Tibial nerve (tissue), 4 donors: ENCODE data around the gene RNU6-8. TPM values are rescaled to one million over a fixed set of nuclear protein-coding genes. Genes with fewer than 3 reads are reported as not detected.

ENCODE experiments used
- DNase-seq, 2 donors: peaks; one replicate each; pipeline ENCODE4 v3.0.0-alpha.2; 2019; ENCODE audit warnings: low spot score in 2 of 2
- H3K27ac ChIP-seq, 4 donors: fragments of 200-600 bp; sonication (generic) in 3 of 4; one replicate each; pipeline ENCODE4 v1.5.1; 2017 to 2019; ENCODE audit warnings: mild to moderate bottlenecking in 1 of 4
- H3K27me3 ChIP-seq, 2 donors: fragments of 200-600 bp; sonication (generic) in 1 of 2; one replicate each; pipeline versions ENCODE4 v1.5.1 to v1.6.0; 2017 to 2019
- H3K36me3 ChIP-seq, 3 donors: fragments of 200-600 bp; sonication (generic); one replicate each; pipeline ENCODE4 v1.5.1; 2018 to 2019
- H3K4me1 ChIP-seq, 4 donors: fragments of 200-600 bp; sonication (generic) in 3 of 4; one replicate each; pipeline ENCODE4 v1.5.1; 2017 to 2019
- H3K4me3 ChIP-seq, 4 donors: fragments of 200-600 bp; sonication (generic) in 3 of 4; one replicate each; pipeline ENCODE4 v1.5.1; 2017 to 2019; ENCODE audit warnings: mild to moderate bottlenecking in 1 of 4, moderate library complexity in 1 of 4
- H3K9me3 ChIP-seq, 4 donors: fragments of 200-600 bp; sonication (generic) in 3 of 4; one replicate each; pipeline ENCODE4 v1.5.1; 2017 to 2019
- CTCF ChIP-seq, 5 experiments: fragments of 200-600 bp in 3 of 5; fragments of 450-650 bp in 2 of 5; sonication (generic) in 3 of 5; IDR thresholded peaks; one replicate each; pipeline ENCODE4 v1.5.1; 2016 to 2019; ENCODE audit warnings: antibody characterized with exemption in 5 of 5, mild to moderate bottlenecking in 3 of 5, moderate library complexity in 2 of 5
- EP300 ChIP-seq, 2 donors: sonication (generic); formaldehyde crosslinking; IDR thresholded peaks; one replicate each; pipeline ENCODE4 v1.6.1; 2017; ENCODE audit warnings: antibody characterized with exemption in 2 of 2, mild to moderate bottlenecking in 1 of 2
- POLR2A ChIP-seq, 2 donors: fragments of 450-650 bp; IDR thresholded peaks; one replicate each; pipeline ENCODE4 v1.6.1; 2017; ENCODE audit warnings: antibody characterized with exemption in 2 of 2, mild to moderate bottlenecking in 2 of 2, moderate library complexity in 2 of 2
- WGBS, 2 donors: methylation state at CpG; one replicate each; pipeline ENCODE4 v1.1.5; 2018; 5-methylcytosine and 5-hydroxymethylcytosine counted together
- total RNA-seq, 4 donors: library from RNA; depleted of rRNA; stranded (reverse); fragments of >200 nt; gene quantifications; one replicate each; pipeline ENCODE4 v1.1.0, GENCODE V29; 2016

The RNU6-8 gene
- total RNA-seq, 4 donors from 2014 or later = not detected

DNA sequence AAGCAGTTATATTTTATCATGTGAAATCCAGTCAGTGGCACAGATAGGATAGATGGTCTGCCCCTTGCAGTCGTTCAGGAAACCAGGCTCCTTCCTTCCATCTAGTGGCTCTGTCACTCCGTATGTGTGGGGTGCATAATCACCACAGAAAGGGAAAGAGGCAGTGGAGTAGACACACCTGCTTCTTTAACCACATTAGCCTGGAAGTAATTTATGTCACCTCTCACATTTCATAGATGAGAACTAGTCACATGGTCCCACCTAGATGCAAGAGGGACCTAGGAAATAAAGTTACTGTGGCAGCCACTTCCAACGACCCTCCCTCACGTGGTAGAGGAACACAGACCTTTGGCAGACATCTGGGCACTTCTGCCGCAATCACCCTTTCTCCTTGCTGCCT, 14.2 kb upstream of the RNU6-8 start:
- peaks cover 0 to 2% (median 0%) of the 10 kb centered on the region in 4 donors for H3K9me3 ChIP-seq
- H3K4me3 ChIP-seq = no peak overlapping the region
- no peaks in the 10 kb centered on the region for H3K27me3 ChIP-seq
- TF ChIP-seq CTCF (IDR thresholded peaks at IDR 0.05) (no peak), EP300 (IDR thresholded peaks at IDR 0.05) (no peak), POLR2A (IDR thresholded peaks at IDR 0.05) (no peak)
- no peaks in the 10 kb centered on the region for H3K4me1 ChIP-seq
- H3K36me3 ChIP-seq = no peaks in the 10 kb centered on the region
- 44 to 50% methylated on average over 5 of the region's 5 CpGs for WGBS, 2 donors
- H3K27ac ChIP-seq = no peak overlapping the region
- DNase-seq = no peak

DNA sequence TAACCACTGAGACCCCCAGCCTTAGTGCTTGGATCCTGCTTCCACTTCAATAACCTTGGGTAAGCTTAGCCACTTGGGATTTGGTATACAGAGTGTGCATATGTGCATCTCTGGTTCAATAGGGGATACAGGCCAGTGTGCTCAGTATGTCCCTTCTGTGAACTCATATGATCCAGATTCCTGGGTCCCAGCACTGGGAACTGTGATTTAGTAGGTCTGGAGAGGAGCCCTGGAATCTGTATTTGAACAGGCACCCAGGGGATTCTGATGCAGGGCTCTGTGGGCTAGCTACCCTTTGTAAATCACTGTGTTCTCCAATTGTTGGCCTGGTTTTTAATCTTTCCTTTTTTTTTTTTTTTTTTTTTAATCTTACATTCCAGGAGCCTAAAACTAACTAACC, 9.8 kb upstream of the RNU6-8 start:
- no peak overlapping the region for H3K27ac ChIP-seq
- peaks cover 0 to 2% (median 0%) of the 10 kb centered on the region in 4 donors for H3K9me3 ChIP-seq
- H3K4me1 ChIP-seq = no peaks in the 10 kb centered on the region
- no peak overlapping the region for H3K4me3 ChIP-seq
- H3K36me3 ChIP-seq = no peaks in the 10 kb centered on the region
- no peak for TF ChIP-seq POLR2A (IDR thresholded peaks at IDR 0.05)
- no peak for TF ChIP-seq EP300 (IDR thresholded peaks at IDR 0.05)
- TF ChIP-seq CTCF (IDR thresholded peaks at IDR 0.05) = no peak
- H3K27me3 ChIP-seq = no peaks in the 10 kb centered on the region
- DNase-seq = no peak

DNA sequence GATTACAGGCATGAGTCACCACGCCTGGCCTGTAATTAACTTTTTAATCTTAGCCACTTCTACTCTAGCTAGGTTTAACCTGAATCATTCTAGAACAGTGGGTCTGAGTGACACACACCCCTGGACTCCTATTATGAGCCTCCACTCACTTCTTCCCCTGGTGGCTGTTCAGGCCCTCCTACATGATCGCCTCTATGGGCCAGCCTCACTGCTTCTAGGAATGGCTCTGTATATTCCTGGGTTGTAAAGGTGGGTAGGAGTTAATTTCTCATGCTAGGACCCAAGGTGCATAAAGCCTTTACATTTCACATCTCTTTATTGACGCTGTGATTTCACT, 8.0 kb upstream of the RNU6-8 start:
- DNase-seq = no peak
- Histone ChIP-seq H3K27ac (no peak overlapping the region), H3K36me3 (no peaks in the 10 kb centered on the region), H3K4me3 (no peak overlapping the region), H3K9me3 (peaks cover 0 to 2% (median 0%) of the 10 kb centered on the region in 4 donors), H3K4me1 (no peaks in the 10 kb centered on the region), H3K27me3 (no peaks in the 10 kb centered on the region)
- TF ChIP-seq CTCF (IDR thresholded peaks at IDR 0.05) (no peak), EP300 (IDR thresholded peaks at IDR 0.05) (no peak), POLR2A (IDR thresholded peaks at IDR 0.05) (no peak)
- WGBS, 2 donors = 97 to 99% methylated on average over 3 of the region's 3 CpGs

GRCh38 chr14:32209471-32209870, 6.4 kb upstream of the RNU6-8 start:
- TF ChIP-seq EP300 (IDR thresholded peaks at IDR 0.05) (no peak), POLR2A (IDR thresholded peaks at IDR 0.05) (no peak), CTCF (IDR thresholded peaks at IDR 0.05) (no peak)
- no peaks in the 10 kb centered on the region for H3K27me3 ChIP-seq
- H3K27ac ChIP-seq = no peak overlapping the region
- peaks cover 0 to 2% (median 0%) of the 10 kb centered on the region in 4 donors for H3K4me1 ChIP-seq
- no peaks in the 10 kb centered on the region for H3K9me3 ChIP-seq
- no peak for DNase-seq
- no peaks in the 10 kb centered on the region for H3K36me3 ChIP-seq
- no peak overlapping the region for H3K4me3 ChIP-seq

DNA sequence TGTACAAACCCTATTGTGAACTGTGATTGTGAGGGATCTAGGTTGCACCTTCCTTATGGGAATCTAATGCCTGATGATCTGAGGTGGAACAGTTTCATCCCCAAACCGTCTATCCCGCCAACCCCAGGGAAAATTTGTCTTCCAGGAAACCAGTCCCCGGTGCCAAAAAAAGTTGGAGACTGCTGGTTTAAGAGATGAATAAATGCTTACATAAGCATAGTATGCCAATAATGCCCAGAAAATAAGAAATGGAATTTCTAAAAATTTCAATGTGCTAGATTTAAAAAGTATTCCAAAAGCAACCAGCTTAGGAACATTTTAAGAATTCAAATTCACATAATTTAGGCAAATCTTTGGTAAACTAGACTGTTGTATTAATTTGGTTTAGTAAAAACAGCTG, 5.4 kb upstream of the RNU6-8 start:
- H3K9me3 ChIP-seq = no peaks in the 10 kb centered on the region
- no peak overlapping the region for H3K4me3 ChIP-seq
- WGBS, 2 donors = 81 to 86% methylated on average over 3 of the region's 3 CpGs
- DNase-seq = no peak
- H3K4me1 ChIP-seq = peaks cover 0 to 9% (median 0%) of the 10 kb centered on the region in 4 donors
- H3K27me3 ChIP-seq = no peaks in the 10 kb centered on the region
- H3K27ac ChIP-seq = no peak overlapping the region
- H3K36me3 ChIP-seq = no peaks in the 10 kb centered on the region
- no peak for TF ChIP-seq CTCF (IDR thresholded peaks at IDR 0.05)
- no peak for TF ChIP-seq EP300 (IDR thresholded peaks at IDR 0.05)
- no peak for TF ChIP-seq POLR2A (IDR thresholded peaks at IDR 0.05)
